ENCODE results near the gene NUAK2.

Gene NUAK2

GRCh38 chr1:205279986-205280385 lies 41.6 kb downstream of the NUAK2 start:
- H3K27me3 Mint-ChIP-seq (ENCODE audit: low read depth, poor library complexity): no peaks in the 10 kb centered on the region
- no peak overlapping the region for H3K27ac Mint-ChIP-seq
- H3K9me3 Mint-ChIP-seq: no peaks in the 10 kb centered on the region
- TF ChIP-seq CTCF (IDR thresholded peaks at IDR 0.05): no peak
- H3K4me1 Mint-ChIP-seq: peaks cover 38% of the 10 kb centered on the region
- H3K36me3 Mint-ChIP-seq (ENCODE audit: low read depth): no peaks in the 10 kb centered on the region
- DNase-seq: no peak
- no peak overlapping the region for H3K4me3 Mint-ChIP-seq

GRCh38 chr1:205276689-205277065 lies 44.9 kb downstream of the NUAK2 start:
- H3K27ac Mint-ChIP-seq: no peak overlapping the region
- DNase-seq: no peak
- H3K4me3 Mint-ChIP-seq: no peak overlapping the region

GRCh38 chr1:205275916-205276688 lies 45.4 kb downstream of the NUAK2 start:
- H3K4me1 Mint-ChIP-seq: peaks cover 40% of the 10 kb centered on the region
- H3K4me3 Mint-ChIP-seq: no peak overlapping the region
- DNase-seq: no peak
- no peak overlapping the region for H3K27ac Mint-ChIP-seq
- no peaks in the 10 kb centered on the region for H3K36me3 Mint-ChIP-seq (ENCODE audit: low read depth)
- no peaks in the 10 kb centered on the region for H3K9me3 Mint-ChIP-seq
- peaks cover 5% of the 10 kb centered on the region for H3K27me3 Mint-ChIP-seq (ENCODE audit: low read depth, poor library complexity)
- TF ChIP-seq CTCF (IDR thresholded peaks at IDR 0.05): no peak

More at GRCh38 chr1:205276689-205277065, 44.9 kb downstream of the NUAK2 start:
- Mint-ChIP-seq H3K4me1 (peaks cover 39% of the 10 kb centered on the region), H3K27me3 (ENCODE audit: low read depth, poor library complexity) (peaks cover 5% of the 10 kb centered on the region), H3K36me3 (ENCODE audit: low read depth) (no peaks in the 10 kb centered on the region), H3K9me3 (no peaks in the 10 kb centered on the region)
- no peak for TF ChIP-seq CTCF (IDR thresholded peaks at IDR 0.05)

GRCh38 chr1:205275133-205275532 lies 46.4 kb downstream of the NUAK2 start:
- DNase-seq: no peak
- Mint-ChIP-seq H3K4me3 (no peak overlapping the region), H3K9me3 (no peaks in the 10 kb centered on the region), H3K4me1 (peaks cover 50% of the 10 kb centered on the region), H3K27ac (no peak overlapping the region), H3K27me3 (ENCODE audit: low read depth, poor library complexity) (peaks cover 9% of the 10 kb centered on the region), H3K36me3 (ENCODE audit: low read depth) (no peaks in the 10 kb centered on the region)
- no peak for TF ChIP-seq CTCF (IDR thresholded peaks at IDR 0.05)

GRCh38 chr1:205274041-205274691 lies 47.4 kb downstream of the NUAK2 start:
- H3K9me3 Mint-ChIP-seq: no peaks in the 10 kb centered on the region

More at GRCh38 chr1:205274041-205274691, 47.4 kb downstream of the NUAK2 start:
- Mint-ChIP-seq H3K4me3 (no peak overlapping the region), H3K4me1 (peaks cover 46% of the 10 kb centered on the region), H3K36me3 (ENCODE audit: low read depth) (no peaks in the 10 kb centered on the region), H3K27ac (no peak overlapping the region), H3K27me3 (ENCODE audit: low read depth, poor library complexity) (peaks cover 9% of the 10 kb centered on the region)
- no peak for DNase-seq
- TF ChIP-seq CTCF (IDR thresholded peaks at IDR 0.05): no peak

Measured in nephron progenitor cell (in vitro differentiated cells).